HG03439 (cell line): ENCODE measurements around the gene HAT1.
"Not testable (repeated sequence)": the region's sequence is repeated elsewhere in the genome, so short reads cannot be mapped to it uniquely, and the experiment has no call there.

Experiments used
- ATAC-seq: cut with Tn5 transposase; IDR thresholded peaks from one replicate; pipeline ENCODE4 v1.9.1; 2021; ENCODE audit warnings: mild to moderate bottlenecking, moderate library complexity; ENCODE audit not compliant: unreplicated experiment

The HAT1 gene

DNA sequence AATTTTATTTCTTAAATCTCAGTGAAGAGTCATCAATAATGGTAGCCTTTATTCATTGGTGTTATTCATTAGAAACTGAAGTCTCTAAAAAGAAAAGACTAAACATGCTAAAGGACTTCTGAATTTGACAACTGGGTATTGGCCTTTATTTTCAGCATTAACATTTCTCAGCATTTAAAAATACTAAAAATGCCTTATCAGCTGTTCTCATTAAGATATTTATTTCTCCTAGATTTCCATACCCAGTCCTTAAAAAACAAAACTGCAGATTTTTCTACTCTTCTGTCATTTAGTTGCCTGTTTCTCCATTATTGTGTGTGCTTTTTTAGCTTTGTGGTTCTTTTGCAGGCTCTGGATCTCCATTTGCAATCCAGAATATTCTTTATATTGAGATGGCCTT is 46.2 kb downstream of the HAT1 start:
- no peak for ATAC-seq

DNA sequence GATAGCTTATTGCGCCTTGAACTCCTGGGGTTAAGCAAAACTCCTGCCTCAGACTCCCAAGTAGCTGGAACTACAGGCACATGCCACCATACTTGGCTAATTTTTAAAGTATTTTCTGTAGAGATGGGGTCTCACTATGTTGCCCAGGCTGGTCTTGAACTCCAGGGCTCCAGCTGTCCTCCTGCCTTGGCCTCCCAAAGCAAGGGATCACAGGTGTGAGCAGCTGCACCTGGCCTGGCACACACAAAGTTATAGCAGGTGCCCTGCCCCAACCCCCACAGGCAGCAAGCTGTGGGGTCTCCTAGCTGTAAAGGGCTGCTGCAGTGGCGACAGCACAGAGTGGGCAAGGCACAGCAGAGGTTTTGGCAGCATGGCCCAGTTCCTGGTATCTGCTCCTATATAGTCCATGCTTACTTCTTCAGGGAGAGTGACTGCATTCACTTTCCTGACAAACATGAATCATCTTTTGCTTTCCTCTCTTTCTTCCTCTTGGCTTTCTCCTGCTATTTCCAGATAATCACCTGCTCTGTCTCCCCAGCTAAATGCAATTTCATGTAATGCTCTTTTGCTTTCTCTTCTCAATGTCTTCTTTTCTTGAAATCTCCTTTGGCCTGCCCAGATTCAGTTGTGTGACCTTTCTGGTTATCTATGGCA is 50.2 kb downstream of the HAT1 start:
- ATAC-seq, result no peak

DNA sequence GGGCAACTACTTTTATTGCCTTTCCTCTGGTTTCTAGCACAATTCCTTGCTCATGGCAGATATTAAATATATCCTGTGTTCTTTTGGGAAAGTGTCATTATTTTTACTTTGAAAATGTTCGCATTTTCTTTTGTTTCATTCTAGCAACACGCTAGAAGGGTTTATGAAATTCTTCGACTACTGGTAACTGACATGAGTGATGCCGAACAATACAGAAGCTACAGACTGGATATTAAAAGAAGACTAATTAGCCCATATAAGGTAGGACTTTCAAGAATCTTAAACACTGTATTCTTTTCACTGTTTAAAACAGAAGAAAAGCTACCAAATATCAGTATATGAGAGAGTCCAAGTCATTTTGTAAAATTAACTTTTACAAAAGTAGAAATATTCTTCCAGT is 56.8 kb downstream of the HAT1 start:
- no peak for ATAC-seq

DNA sequence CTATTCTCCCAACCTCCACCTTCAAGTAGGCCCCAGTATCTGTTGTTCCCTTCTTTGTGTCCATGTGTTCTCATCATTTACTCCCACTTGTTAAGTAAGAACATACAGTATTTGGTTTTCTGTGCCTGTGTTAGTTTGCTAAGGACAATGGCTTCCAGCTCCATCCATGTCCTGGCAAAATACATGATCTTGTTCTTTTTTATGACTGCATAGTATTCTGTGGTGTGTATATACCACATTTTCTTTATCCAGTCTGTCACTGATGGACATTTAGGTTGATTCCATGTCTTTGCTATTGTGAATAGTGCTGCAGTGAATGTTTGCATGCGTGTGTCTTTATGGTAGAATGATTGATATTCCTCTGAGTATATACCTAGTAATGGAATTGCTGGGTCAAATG is 61.7 kb downstream of the HAT1 start:
- ATAC-seq, result not testable (repeated sequence)

- no peak for ATAC-seq
These were observed 62.8 kb downstream of the HAT1 start for GRCh38 chr2:171985076-171985475.

DNA sequence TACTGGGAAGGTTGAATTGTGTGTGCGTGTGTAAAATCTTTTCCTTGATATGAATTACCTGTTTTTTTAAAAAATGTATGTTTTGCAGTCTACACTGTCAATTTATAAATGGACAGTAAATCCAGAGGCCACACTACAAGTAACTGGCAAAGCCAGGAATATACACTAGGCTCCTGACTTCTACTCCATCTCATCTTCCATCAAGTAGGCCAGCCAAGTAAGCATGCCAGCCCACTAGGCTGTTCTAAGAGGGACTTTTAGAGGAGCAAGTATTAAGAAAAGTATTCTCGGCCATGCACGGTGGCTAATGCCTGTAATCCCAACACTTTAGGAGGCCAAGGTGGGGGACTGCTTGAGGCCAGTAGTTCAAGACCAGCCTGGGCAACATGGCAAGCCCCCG is 64.5 kb downstream of the HAT1 start:
- ATAC-seq, result no peak

DNA sequence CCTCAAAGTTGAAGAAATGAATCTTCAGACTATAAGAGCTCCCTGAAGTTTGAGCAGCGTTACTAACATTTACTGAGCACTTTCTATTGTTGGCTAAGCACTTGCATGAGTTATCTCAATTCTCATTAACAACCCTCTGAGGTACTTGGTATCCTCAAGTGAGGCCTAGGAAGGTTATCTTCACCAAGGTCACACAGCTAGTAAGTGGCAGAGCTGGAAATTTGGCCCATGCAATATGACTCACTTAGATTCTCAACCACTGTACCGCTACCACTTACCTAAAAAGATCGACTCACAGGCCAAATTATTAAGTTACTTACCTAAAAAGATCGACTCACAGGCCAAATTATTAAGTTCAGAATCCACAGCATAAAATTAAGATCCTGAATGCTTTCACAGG is 68.8 kb downstream of the HAT1 start:
- ATAC-seq, result no peak

GRCh38 chr2:171995586-171995985 is 73.3 kb downstream of the HAT1 start:
- no peak for ATAC-seq

DNA sequence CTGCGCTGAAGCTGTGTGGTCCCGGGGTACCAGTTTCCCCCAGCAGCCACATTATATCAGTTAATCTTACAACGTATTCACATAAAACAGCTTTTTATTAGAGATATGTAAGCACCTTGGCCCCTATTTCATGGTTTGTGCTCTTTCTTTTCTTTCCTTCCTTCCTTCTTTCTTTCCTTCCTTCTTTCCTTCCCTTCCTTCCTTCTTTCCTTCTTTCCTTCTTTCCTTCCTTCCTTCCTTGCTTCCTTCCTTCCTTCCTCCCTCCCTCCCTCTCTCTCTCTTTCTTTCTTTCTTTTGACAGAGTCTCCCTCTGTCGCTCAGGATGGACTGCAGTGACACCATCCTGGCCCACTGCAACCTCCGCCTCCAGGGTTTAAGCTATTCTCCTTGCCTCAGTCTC is 73.8 kb downstream of the HAT1 start:
- ATAC-seq, result no peak

DNA sequence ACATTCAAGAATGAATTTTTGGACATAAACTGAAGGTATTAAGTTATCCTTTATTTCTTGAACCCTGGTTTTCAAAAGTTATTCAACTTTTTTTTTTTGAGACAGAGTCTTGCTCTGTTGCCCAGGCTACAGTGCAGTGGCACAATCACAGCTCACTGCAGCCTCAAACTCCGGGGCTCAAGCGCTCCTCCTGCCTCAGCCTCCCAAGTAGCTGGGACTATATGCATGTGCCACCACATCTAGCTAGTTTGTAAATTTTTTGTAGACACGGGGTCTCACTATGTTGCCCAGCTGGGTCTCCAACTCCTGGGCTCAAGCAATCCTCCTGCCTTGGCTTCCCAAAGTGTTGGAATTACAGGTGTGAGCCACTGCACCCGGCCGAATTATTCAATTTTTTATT is 74.8 kb downstream of the HAT1 start:
- ATAC-seq, result not testable (repeated sequence)

DNA sequence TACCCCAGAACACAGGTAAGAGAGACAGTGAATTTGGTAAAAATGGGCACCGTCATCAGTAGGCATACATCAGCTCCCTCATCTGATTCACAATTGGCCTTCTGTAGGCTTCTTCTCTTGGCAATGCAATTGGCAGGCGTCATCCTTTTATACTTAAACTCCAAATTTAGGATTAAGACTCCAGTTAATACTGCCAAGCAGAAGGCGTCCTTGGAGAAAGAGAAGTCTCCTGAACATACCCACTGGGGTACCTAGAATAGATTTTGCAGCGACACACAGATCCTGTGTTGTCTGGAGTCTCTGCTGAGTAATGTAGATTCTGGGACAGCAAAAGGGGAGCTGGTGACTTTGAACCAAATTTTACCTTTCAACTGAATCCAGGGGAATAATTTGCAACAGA is 76.9 kb downstream of the HAT1 start:
- peak; percentile 3 for ATAC-seq

DNA sequence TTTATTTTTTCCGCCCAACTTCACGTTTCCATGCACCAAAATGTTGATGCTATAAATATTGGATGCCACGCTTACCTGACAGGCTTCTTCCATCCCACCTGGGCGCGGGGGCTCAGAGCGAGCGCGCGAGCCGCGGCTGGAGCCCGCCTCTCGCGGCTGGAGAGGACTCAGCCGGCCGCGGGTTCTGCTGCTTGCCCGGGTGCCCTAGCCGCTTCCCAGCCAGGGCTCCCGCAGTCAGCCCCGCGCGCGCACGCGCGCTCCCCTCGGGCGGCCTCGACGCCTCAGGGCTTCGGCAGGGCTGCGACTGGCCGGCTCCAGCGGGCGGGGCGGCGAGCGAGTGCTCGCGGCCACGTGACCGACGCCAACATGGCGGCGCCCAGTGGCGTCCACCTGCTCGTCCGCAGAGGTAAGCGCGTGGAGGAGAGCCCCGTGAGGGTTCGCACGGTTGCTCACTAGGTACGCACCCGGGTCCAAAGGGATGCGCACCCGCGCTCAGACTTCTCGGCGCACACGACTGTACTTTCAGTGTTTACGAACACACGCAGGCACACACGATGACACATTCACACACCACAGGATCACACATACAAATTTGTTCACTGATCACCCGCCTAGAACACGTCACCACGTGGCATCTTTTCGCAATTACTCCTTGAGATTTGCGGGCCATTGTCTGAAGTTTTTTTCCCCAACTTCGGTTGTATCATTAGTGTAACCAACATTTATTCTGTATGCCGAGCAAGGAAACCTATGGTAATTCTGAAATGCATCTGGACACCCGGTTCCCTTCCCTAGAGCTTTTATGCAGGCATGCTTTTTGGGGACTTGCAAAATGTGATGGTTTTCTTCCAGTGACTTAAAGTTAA is 77.6 kb downstream of the HAT1 start, which contains the start of gene METAP1D:
Gene METAP1D, plus strand, starts transcription at position 350 of the 866 bp plus-strand sequence. Its CDS starts 17 bp downstream, at position 367.
- ATAC-seq, result peak; percentile 96

DNA sequence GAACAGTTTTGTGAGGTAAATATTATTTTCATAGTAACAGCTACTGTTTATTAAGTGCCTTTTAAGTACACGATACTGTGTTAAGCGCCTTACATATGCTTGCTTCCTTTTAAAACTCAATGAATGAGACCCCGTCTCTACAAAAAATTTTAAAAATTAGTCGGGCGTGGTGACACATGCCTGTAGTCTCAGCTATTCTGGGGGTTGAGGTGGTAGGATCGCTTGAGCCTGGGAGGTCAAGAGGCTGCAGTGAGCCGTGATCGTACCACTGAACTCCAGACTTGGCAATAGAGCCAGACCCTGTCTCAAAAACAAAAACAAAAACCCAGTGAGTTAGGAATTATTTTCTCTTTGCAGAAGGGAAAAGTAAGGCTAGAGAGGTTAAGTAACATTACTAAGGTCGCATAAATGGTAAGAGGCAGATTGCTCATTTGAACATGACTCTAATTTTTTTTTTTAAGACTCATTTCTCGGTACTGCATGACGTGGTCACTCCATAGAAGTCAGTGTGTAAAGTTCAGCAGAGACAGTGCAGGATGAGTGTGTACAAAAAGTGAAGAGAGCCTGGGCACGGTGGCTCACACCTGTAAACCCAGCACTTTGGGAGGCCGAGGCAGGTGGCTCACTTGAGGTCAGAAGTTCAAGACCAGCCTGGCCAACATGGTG is 78.6 kb downstream of the HAT1 start:
- ATAC-seq, result no peak

DNA sequence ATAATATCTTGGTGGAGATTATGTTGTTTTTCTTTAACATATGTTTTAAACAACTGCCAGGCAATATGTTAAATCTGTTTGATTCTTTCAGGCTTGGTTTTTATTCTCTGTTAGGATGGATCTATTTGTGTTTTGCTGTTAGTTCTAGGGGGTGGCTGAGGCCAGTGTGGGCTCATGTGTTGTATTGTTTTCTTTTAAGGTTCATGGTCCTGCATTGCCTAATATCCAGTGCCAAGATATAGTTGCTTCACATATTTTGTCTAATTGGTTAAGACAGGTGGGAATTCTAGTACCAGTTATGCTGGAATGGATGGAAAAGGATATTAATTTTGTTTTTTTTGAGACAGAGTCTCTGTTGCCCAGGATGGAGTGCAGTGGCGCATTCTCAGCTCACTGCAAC is 85.1 kb downstream of the HAT1 start:
- no peak for ATAC-seq

DNA sequence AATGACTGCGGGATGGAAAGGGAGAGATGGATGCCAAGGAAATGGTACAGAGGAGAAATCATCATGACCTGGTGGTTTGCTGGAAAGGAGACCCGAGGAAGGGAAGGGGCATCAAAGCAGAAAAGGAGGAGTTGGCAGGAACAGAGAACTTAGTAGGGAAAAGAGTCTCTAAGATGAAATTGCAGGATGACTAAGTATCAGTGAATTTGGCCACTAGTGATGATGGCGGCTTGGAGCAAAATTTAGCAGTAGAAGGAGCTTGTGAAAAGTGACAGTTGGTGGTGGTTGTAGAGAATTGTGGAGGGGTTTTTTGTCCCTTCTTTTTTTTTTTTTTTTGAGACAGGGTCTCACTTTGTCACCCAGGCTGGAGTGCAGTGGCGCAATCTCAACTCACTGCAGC is 87.6 kb downstream of the HAT1 start:
- ATAC-seq, result no peak

DNA sequence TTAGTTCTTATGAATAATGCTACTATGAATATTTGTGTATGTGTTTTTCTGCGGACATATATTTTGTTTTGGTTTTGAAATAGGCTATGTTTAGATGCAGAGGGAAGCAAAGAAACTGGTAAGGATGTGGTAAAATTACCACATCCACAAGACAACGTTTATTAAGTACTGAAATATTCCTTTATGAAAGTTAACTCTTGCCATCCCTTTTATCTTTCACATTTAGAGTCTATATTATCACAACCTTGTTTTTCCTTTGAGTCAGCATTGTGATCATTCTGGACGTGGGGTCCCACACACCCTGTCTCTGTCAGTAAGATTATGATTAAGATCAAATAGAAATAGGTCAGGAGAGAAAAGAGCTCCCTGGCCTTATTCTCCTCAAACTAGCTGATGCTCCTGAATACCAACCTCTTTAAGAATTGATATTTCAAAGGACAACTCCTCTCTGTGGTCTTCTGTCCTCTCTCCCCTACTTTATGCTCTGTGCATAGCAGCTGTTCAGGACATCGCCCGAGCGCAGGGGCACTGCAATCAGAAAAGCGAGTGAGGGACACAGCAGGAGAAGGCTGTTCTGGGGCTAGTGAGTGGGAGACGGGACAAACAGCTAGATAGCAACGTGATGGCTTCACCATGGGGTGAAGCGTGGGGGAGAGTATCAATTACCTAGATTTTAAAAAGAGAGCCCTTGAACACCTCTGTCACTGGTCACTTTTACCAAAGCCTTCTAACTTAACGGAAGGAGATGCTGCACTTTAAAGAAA is 89.7 kb downstream of the HAT1 start:
- no peak for ATAC-seq

GRCh38 chr2:172012677-172013391 is 90.6 kb downstream of the HAT1 start:
- no peak for ATAC-seq

DNA sequence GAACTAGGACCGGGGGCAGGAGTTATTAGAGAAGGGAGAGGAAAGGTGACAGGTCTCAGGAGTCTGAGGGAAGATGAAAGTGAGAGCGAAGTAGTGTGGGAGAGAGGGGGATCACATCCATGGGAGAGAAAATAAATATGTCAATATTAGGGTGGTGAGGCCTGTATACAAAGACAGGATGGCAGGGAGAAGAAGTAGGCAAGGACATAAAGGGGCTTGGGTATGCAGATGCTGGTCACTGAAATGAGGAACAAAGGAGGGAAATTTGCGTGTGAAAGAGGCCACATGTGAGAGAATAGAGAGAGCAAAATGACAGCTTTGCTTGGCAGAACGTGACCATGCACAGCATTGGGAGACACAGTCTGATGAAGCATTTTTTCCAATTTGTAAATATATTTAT is 91.1 kb downstream of the HAT1 start:
- no peak for ATAC-seq

- no peak for ATAC-seq
These were observed 99.0 kb downstream of the HAT1 start for GRCh38 chr2:172021074-172021931.
